Kidney epithelial cell (primary cell): ENCODE measurements around the gene ZSCAN12. TPM values are rescaled to one million over a fixed set of nuclear protein-coding genes. Genes with fewer than 3 reads are reported as not detected.

Experiments
- DNase-seq: peaks from one replicate; pipeline ENCODE4 v3.0.0-alpha.2; 2010; ENCODE audit warnings: low read depth
- H3K27me3 ChIP-seq: 2 replicates; pipeline ENCODE4 v1.6.0; 2011; ENCODE audit warnings: low read length; ENCODE audit not compliant: control insufficient read depth, insufficient read depth
- H3K36me3 ChIP-seq: 2 replicates; pipeline ENCODE4 v1.5.1; 2011; ENCODE audit warnings: low read length; ENCODE audit not compliant: control insufficient read depth, insufficient read depth
- H3K4me3 ChIP-seq: 2 replicates; pipeline ENCODE4 v1.5.1; 2011; ENCODE audit warnings: low read depth, mild to moderate bottlenecking, control low read depth, low read length
- total RNA-seq: library from RNA; depleted of rRNA; stranded (reverse); fragments of >200 nt; gene quantifications from 2 replicates; pipeline ENCODE4 v1.2.3, GENCODE V29; 2015
- TF ChIP-seq, protein P1 (sequence below): IDR thresholded peaks from 2 replicates; pipeline ENCODE4 v1.5.1; 2011; ENCODE audit warnings: mild to moderate bottlenecking, moderate library complexity, low read length, control low read depth, inconsistent platforms; ENCODE audit not compliant: insufficient read depth, poor library complexity, severe bottlenecking

ZSCAN12 gene
- total RNA-seq, 1 donor from 2014 or later = 6.7 TPM

DNA sequence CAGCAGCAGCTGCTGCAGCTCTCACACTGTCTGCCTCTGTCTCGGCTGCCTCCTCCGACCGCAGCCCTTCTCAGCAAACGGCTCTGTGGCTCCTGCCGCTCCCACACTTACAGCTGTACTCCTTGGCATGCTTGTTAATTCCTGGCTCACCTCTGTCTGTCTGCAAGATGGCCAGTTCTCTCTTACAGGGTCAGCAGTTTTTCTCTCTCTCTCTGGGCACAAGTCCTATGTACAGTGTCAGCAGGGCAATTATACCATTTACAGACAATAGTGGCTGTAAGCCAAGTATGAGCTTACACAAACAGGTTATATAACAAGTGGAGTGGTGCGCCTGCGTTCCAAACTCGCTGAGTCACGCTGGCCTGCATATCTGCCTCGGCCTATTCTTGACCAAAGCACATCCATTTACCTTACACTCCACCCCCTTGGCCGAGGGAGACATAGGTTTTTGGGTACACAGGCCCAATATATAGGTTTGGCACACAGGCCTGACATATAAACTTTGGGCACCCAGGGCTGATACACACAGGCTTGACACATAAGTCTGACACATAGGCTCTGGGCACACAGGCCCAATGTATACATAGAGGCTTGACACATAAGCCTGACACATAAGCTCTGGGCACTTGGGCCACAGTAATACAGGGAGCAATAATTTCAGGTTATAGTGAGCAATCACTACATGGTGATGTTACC, 45.4 kb downstream of the ZSCAN12 start:
- H3K36me3 ChIP-seq = no peaks in the 10 kb centered on the region
- H3K27me3 ChIP-seq = no peaks in the 10 kb centered on the region
- TF ChIP-seq, protein P1, sequence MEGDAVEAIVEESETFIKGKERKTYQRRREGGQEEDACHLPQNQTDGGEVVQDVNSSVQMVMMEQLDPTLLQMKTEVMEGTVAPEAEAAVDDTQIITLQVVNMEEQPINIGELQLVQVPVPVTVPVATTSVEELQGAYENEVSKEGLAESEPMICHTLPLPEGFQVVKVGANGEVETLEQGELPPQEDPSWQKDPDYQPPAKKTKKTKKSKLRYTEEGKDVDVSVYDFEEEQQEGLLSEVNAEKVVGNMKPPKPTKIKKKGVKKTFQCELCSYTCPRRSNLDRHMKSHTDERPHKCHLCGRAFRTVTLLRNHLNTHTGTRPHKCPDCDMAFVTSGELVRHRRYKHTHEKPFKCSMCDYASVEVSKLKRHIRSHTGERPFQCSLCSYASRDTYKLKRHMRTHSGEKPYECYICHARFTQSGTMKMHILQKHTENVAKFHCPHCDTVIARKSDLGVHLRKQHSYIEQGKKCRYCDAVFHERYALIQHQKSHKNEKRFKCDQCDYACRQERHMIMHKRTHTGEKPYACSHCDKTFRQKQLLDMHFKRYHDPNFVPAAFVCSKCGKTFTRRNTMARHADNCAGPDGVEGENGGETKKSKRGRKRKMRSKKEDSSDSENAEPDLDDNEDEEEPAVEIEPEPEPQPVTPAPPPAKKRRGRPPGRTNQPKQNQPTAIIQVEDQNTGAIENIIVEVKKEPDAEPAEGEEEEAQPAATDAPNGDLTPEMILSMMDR = no peak
- no peak for DNase-seq
- no peak overlapping the region for H3K4me3 ChIP-seq

DNA sequence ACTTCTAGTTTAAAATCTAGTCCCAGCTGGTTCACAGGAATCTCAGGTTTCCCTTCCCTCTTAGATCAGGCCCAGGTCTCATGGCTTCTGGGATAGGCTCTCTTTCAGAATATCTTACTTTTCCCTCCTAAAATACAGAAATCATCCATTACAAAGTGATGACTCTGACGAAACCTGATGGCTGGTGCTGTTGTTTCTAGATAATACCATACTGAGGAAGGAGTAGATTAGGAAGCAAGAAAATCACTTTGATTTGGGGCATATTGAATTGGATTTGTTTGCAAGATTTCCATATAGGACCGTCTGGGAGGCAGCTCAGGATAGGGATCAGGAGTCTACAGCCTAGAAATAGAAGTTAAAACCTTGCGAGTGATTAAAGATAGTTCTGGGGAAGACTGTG, 46.2 kb downstream of the ZSCAN12 start:
- H3K27me3 ChIP-seq = no peaks in the 10 kb centered on the region
- DNase-seq = no peak
- H3K36me3 ChIP-seq = no peaks in the 10 kb centered on the region
- TF ChIP-seq, protein P1 = no peak
- no peak overlapping the region for H3K4me3 ChIP-seq

DNA sequence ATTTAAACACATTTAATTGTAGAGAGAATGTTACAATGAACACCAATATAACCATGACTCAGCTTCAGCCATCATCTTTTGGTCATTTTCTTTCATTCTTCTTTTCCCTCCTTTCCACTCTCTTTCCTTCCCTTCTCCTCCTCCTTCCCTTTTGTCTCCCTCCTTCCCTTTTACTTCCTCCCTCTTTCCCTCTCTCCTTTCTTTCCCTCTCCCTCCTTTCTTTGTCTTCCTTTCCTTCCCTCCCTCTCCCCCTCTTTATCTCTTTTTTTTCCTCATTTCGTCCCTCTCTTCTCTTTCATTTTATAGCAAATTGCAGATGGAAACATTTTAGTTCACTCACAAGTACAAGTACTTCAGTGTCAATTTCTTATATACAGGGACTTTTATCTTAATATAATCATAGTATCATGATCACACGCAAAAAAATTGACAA, 48.0 kb downstream of the ZSCAN12 start:
- Histone ChIP-seq H3K4me3 (no peak overlapping the region), H3K27me3 (peaks cover 3% of the 10 kb centered on the region), H3K36me3 (no peaks in the 10 kb centered on the region)
- TF ChIP-seq, protein P1 = no peak
- no peak for DNase-seq

DNA sequence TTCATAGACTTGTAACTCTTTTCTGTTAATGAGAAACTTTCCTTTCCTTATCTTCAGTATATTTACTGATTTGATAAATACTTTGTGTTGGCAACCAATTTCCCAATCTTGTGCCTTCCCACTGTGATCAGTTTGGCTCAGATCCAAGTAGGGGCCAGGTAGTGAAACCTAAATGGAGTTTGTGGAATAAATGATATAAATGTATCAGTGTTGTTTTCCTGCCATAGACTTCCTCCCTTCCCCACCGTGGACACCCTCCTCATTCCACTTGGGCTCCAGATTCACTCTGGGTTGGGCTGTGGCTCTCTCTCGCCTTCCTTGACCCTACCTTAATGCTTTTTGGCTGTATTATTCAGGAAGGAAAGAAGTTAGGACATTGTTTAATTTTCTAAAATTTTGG, 48.5 kb downstream of the ZSCAN12 start:
- Histone ChIP-seq H3K36me3 (no peaks in the 10 kb centered on the region), H3K4me3 (no peak overlapping the region), H3K27me3 (peaks cover 3% of the 10 kb centered on the region)
- TF ChIP-seq, protein P1 = no peak
- no peak for DNase-seq

DNA sequence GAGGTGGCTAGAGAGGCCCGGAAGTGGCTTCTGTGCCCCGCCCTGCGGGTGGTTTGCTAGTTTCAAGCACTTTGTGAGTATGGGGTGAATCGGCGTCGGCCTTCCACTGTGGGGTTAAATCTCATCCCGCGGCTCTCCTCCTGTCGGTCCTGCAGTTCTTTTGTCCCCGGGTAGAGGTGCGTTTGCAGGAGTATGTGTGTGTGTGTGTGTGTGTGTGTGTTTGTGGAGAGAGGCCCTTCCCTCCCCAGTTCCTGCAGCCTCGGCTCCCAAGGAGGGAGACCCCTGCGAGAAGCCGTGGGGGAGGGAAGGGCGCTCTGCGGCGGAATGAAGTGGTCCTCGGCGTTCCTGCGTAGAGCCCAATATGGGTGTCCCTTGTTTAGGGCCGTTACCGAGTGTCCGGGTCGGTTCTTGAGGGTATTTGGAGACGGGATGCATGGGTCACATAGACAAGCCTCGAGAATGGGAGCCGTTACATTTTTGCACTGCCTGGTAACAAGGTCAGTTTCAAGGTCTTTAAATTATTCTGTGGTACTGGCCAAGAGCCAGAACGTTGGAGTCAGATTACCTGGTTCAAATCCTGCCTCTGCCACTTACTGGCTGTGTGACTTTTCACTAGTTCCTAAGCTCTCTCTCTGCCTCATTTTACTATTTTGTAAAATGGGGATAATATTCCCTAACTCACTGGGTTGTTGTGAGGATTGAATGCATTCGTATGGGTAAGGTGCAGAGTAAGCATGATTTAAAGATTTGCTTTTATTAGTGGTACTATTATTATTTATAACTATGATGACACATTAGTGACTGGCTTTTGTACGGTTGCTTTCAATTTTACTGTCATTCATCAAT, 49.4 kb downstream of the ZSCAN12 start, which contains the start of gene ZKSCAN3:
Gene ZKSCAN3, plus strand, starts transcription at position 56 of the 846 bp plus-strand sequence. CDS start 9,640 bp downstream, outside the sequence.
- Histone ChIP-seq H3K27me3 (peaks cover 3% of the 10 kb centered on the region), H3K4me3 (peak within 1 kb of the TSS; percentile 93), H3K36me3 (no peaks in the 10 kb centered on the region)
- no peak for DNase-seq
- TF ChIP-seq, protein P1 = no peak
